Natural killer cell (primary cell): Measurements from ENCODE around the gene SLC13A5. TPM values are rescaled to one million over a fixed set of nuclear protein-coding genes. Genes with fewer than 3 reads are reported as not detected.

Experiments
- ATAC-seq, 3 donors: fragments of 150-1000 bp in 2 of 3; fragments of 200-7000 bp in 1 of 3; cut with Tn5 transposase; 1 replicate in 1 of 3; 2 replicates in 2 of 3; pipeline ENCODE4 v1.10.0; 2021; ENCODE audit warnings: mild to moderate bottlenecking in 2 of 3, moderate library complexity in 2 of 3
- DNase-seq, 2 donors: peaks; one replicate each; pipeline versions ENCODE4 v3.0.0 to v3.0.0-alpha.2; 2013 to 2021; ENCODE audit warnings: mixed read lengths in 1 of 2
- H3K27ac ChIP-seq: one replicate; pipeline ENCODE4 v1.5.1; 2013; ENCODE audit warnings: mild to moderate bottlenecking, low read length
- H3K27me3 ChIP-seq: one replicate; pipeline ENCODE4 v1.6.1; 2013; ENCODE audit warnings: low read length; ENCODE audit not compliant: control insufficient read depth, insufficient read depth
- H3K36me3 ChIP-seq: one replicate; pipeline ENCODE4 v1.6.1; 2013; ENCODE audit warnings: low read length; ENCODE audit not compliant: control insufficient read depth, insufficient read depth
- H3K4me1 ChIP-seq: one replicate; pipeline ENCODE4 v1.6.1; 2013; ENCODE audit warnings: low read length; ENCODE audit not compliant: control insufficient read depth, insufficient read depth
- H3K4me3 ChIP-seq: one replicate; pipeline ENCODE4 v1.5.1; 2013; ENCODE audit warnings: low read length
- H3K9me3 ChIP-seq: one replicate; pipeline ENCODE4 v1.6.1; 2013; ENCODE audit warnings: low read length; ENCODE audit not compliant: control insufficient read depth, insufficient read depth
- H3K27ac Mint-ChIP-seq, 2 donors: one replicate each; pipeline ENCODE4 v1.8.0; 2022; ENCODE audit warnings: mild to moderate bottlenecking in 2 of 2, mixed read lengths in 2 of 2, moderate library complexity in 1 of 2
- H3K27me3 Mint-ChIP-seq, 2 donors: one replicate each; pipeline ENCODE4 v1.8.0; 2022; ENCODE audit warnings: low read depth in 2 of 2, mixed read lengths in 2 of 2
- H3K36me3 Mint-ChIP-seq: one replicate; pipeline ENCODE4 v1.8.0; 2022; ENCODE audit warnings: mixed read lengths
- H3K4me1 Mint-ChIP-seq, 2 donors: one replicate each; pipeline ENCODE4 v1.8.0; 2022; ENCODE audit warnings: mixed read lengths in 2 of 2
- H3K4me3 Mint-ChIP-seq: one replicate; pipeline ENCODE4 v1.8.0; 2022; ENCODE audit warnings: mild to moderate bottlenecking, moderate library complexity, mixed read lengths
- H3K9me3 Mint-ChIP-seq, 2 donors: one replicate each; pipeline ENCODE4 v1.8.0; 2022; ENCODE audit warnings: mixed read lengths in 2 of 2
- WGBS: methylation state at CpG from one replicate; pipeline ENCODE4 v1.1.7; 2013; ENCODE audit warnings: missing lambda C conversion rate; ENCODE audit not compliant: insufficient coverage; 5-methylcytosine and 5-hydroxymethylcytosine counted together
- intact Hi-C: fragments of 100-400 bp; cut with micrococcal nuclease; formaldehyde crosslinking; loops from one replicate; pipeline ENCODE4 v1.14.2; 2022
- total RNA-seq, 4 donors: library from RNA; stranded (reverse); fragments of 120-200 nt in 1 of 4; gene quantifications; one replicate each; pipeline versions ENCODE4 v1.2.3 to v1.2.4, GENCODE V29; 2013 to 2022
- TF ChIP-seq, protein P1 (sequence below): fragments of 200-600 bp; IDR thresholded peaks from one replicate; pipeline ENCODE4 v1.8.0; 2022; ENCODE audit warnings: antibody characterized with exemption

SLC13A5 gene
- total RNA-seq, 3 donors from 2014 or later (not counting 1 experiment from before 2014, with no cell fraction given), result not detected

DNA sequence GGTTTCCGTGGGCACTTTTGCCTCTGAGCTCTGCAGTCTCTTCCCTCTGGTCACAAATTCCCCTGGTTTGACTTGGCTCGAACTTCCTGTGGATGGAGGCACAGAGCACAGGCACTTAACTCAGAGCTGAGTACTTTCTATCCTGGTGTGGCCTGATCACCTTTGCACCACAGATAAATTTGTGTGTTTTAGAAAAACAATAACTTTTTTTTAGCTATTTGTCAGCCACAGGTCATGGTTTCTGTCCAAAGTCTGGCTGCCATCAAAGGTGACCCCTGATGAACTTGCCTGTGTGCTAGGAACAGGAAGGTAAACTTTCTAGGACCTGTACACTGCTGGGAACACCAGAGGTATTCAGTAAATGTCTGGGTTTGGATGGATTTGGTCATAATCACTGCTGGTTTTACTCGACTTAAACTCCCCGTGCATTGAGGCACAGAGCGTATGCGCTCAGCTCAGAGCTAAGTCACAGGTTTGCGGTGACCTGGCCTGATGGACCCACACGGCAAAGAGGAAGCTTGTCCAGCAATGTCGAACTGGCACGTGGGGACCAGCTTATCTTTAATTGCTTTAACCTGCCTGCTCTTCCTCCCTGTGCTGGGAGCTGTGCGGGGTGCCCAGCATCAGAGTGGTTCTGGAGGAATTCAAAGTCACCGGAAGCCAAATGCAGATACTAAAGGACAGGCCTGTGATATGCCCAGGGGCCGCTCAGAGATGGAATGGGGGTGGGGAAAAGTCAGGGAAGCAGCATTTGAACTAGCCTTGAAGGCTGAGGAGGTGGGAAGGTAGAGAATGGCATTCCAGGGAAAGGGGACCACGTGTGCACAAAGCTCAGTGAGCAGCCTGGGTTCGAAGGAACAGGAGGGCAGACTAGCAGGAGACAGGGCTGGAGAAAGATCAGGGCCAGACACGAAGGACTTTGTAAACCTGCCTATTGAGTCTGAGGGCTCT is 12.9 kb downstream of the SLC13A5 start:
- Mint-ChIP-seq H3K4me3 (no peak overlapping the region), H3K9me3 (no peaks in the 10 kb centered on the region), H3K4me1 (no peaks in the 10 kb centered on the region), H3K36me3 (no peaks in the 10 kb centered on the region), H3K27ac (no peak overlapping the region), H3K27me3 (peaks cover 5 to 6% of the 10 kb centered on the region in 2 donors)
- intact Hi-C loops, result no loop called here
- H3K27ac ChIP-seq, result no peak overlapping the region
- H3K9me3 ChIP-seq, result no peaks in the 10 kb centered on the region
- TF ChIP-seq, protein P1, sequence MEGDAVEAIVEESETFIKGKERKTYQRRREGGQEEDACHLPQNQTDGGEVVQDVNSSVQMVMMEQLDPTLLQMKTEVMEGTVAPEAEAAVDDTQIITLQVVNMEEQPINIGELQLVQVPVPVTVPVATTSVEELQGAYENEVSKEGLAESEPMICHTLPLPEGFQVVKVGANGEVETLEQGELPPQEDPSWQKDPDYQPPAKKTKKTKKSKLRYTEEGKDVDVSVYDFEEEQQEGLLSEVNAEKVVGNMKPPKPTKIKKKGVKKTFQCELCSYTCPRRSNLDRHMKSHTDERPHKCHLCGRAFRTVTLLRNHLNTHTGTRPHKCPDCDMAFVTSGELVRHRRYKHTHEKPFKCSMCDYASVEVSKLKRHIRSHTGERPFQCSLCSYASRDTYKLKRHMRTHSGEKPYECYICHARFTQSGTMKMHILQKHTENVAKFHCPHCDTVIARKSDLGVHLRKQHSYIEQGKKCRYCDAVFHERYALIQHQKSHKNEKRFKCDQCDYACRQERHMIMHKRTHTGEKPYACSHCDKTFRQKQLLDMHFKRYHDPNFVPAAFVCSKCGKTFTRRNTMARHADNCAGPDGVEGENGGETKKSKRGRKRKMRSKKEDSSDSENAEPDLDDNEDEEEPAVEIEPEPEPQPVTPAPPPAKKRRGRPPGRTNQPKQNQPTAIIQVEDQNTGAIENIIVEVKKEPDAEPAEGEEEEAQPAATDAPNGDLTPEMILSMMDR, result no peak
- H3K36me3 ChIP-seq, result no peaks in the 10 kb centered on the region
- DNase-seq (no peak), ATAC-seq (no peak)
- WGBS, result 83% methylated on average over 16 of the region's 16 CpGs
- H3K4me3 ChIP-seq, result no peak overlapping the region
- H3K4me1 ChIP-seq, result no peaks in the 10 kb centered on the region
- no peaks in the 10 kb centered on the region for H3K27me3 ChIP-seq

DNA sequence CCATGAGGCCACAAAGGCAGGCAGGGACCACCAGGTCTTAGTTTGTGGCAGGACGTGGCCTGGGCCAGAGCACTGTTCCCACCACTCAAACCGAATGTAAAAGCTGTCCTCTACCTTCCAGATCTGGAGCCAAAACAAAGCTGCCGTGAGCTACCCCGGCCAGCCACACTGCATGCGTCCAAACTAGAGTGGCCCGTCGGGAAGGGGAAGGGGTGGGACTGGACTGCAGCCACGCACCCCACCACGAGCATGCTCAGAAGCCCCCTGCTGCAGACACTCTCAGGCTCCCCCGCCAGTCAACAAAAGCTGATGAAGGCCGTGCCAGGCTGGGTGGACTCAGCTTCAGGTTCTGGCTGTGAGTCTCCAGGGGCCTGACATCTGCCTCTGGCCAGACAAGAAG is 15.2 kb downstream of the SLC13A5 start:
- H3K27me3 ChIP-seq, result no peaks in the 10 kb centered on the region
- no peaks in the 10 kb centered on the region for H3K4me1 ChIP-seq
- DNase-seq (no peak), ATAC-seq (no peak)
- H3K36me3 ChIP-seq, result no peaks in the 10 kb centered on the region
- H3K27ac Mint-ChIP-seq, result no peak overlapping the region
- no peak overlapping the region for H3K4me3 Mint-ChIP-seq
- H3K27ac ChIP-seq, result no peak overlapping the region
- no peaks in the 10 kb centered on the region for H3K9me3 ChIP-seq
- no peaks in the 10 kb centered on the region for H3K9me3 Mint-ChIP-seq
- H3K4me3 ChIP-seq, result no peak overlapping the region
- peaks cover 5 to 8% of the 10 kb centered on the region in 2 donors for H3K27me3 Mint-ChIP-seq
- TF ChIP-seq, protein P1, result no peak
- intact Hi-C loops, result no loop called here
- 83% methylated on average over 11 of the region's 11 CpGs for WGBS
- no peaks in the 10 kb centered on the region for H3K36me3 Mint-ChIP-seq
- H3K4me1 Mint-ChIP-seq, result no peaks in the 10 kb centered on the region

DNA sequence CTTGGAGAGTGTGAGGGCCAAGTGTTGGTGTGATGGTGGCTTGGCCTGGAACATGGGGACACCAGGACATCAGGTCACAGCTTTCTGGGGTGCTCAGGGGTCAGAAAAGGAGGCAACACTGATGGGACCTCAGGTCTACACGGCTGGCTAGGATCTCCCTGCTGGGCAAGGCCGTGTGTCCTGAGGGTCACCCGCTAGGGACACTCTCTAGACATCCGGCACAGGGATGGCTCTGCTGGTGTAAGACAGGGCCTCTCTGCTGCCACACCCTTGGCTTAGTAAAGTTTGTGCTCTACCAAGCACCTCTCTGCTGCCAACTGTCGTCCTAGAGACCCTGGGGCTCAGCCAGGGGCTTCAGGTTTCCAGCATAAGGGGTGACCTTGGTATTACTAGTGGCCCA is 16.3 kb downstream of the SLC13A5 start:
- no peaks in the 10 kb centered on the region for H3K36me3 Mint-ChIP-seq
- no peaks in the 10 kb centered on the region for H3K27me3 ChIP-seq
- no peak overlapping the region for H3K27ac ChIP-seq
- DNase-seq (no peak), ATAC-seq (no peak)
- H3K4me3 ChIP-seq, result no peak overlapping the region
- TF ChIP-seq, protein P1, result no peak
- no peaks in the 10 kb centered on the region for H3K9me3 ChIP-seq
- 77% methylated on average over 5 of the region's 5 CpGs for WGBS
- intact Hi-C loops, result no loop called here
- no peak overlapping the region for H3K27ac Mint-ChIP-seq
- H3K36me3 ChIP-seq, result no peaks in the 10 kb centered on the region
- no peaks in the 10 kb centered on the region for H3K4me1 ChIP-seq
- H3K9me3 Mint-ChIP-seq, result no peaks in the 10 kb centered on the region
- no peaks in the 10 kb centered on the region for H3K4me1 Mint-ChIP-seq
- H3K4me3 Mint-ChIP-seq, result no peak overlapping the region
- peaks cover 6 to 7% of the 10 kb centered on the region in 2 donors for H3K27me3 Mint-ChIP-seq
